Measurements from ENCODE around the gene ERGIC3. TPM values are rescaled to one million over a fixed set of nuclear protein-coding genes. Genes with fewer than 3 reads are reported as not detected.

Gene ERGIC3
- polyA plus RNA-seq, 1 experiment = 484 TPM

DNA sequence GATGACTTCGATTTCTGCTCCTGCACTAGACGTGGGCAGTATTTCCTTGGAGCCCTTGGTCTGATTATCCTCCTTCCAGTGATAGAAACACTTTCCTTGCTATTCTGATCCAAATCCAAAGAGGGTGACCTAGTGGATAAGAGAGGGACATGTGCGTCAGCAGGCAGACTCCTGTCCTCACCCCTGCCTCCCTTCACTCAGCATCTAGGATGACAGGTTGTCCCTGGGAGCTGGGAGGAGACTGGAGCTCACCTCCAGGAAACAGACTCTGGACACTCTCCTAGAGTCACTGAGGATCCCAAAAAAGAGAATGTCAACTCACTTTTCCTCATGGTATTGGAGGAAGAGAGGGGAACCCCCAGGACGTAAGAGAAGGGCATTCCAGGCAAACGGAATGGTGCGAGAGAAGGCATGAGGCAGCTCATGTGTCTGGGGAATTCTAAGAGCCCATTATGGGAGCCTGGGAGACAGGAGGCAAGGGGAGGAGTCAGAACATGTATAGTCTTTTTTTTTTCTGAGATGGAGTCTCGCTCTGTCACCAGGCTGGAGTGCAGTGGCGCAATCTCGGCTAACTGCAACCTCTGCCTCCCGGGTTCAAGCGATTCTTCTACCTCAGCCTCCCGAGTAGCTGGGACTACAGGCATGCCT, 14.6 kb upstream of the ERGIC3 start:
- ChIA-PET CTCF (interaction anchor here (0.6 kb wide), 1 partner anchor 11 kb away, joined by 3 read pairs; no protein-coding TSS in a partner anchor), POLR2A (interaction anchor here (0.6 kb wide), 2 partner anchors 94 to 192 kb away, joined by 3 to 7 read pairs; no protein-coding TSS in a partner anchor)
- no peaks in the 10 kb centered on the region for H3K27me3 ChIP-seq (ENCODE audit: control insufficient read depth, insufficient read depth, low read length)
- DNase-seq (ENCODE audit: low read depth, low spot score) = no peak
- TF ChIP-seq, protein P1, sequence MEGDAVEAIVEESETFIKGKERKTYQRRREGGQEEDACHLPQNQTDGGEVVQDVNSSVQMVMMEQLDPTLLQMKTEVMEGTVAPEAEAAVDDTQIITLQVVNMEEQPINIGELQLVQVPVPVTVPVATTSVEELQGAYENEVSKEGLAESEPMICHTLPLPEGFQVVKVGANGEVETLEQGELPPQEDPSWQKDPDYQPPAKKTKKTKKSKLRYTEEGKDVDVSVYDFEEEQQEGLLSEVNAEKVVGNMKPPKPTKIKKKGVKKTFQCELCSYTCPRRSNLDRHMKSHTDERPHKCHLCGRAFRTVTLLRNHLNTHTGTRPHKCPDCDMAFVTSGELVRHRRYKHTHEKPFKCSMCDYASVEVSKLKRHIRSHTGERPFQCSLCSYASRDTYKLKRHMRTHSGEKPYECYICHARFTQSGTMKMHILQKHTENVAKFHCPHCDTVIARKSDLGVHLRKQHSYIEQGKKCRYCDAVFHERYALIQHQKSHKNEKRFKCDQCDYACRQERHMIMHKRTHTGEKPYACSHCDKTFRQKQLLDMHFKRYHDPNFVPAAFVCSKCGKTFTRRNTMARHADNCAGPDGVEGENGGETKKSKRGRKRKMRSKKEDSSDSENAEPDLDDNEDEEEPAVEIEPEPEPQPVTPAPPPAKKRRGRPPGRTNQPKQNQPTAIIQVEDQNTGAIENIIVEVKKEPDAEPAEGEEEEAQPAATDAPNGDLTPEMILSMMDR (IDR thresholded peaks at IDR 0.05; ENCODE audit: low read depth, low read length) = no peak
- H3K4me3 ChIP-seq (ENCODE audit: low read depth, low read length) = no peak overlapping the region
- H3K9me3 ChIP-seq (ENCODE audit: control insufficient read depth, insufficient read depth, low read length) = no peaks in the 10 kb centered on the region
- no peak overlapping the region for H3K27ac ChIP-seq (ENCODE audit: low read depth, low read length)

DNA sequence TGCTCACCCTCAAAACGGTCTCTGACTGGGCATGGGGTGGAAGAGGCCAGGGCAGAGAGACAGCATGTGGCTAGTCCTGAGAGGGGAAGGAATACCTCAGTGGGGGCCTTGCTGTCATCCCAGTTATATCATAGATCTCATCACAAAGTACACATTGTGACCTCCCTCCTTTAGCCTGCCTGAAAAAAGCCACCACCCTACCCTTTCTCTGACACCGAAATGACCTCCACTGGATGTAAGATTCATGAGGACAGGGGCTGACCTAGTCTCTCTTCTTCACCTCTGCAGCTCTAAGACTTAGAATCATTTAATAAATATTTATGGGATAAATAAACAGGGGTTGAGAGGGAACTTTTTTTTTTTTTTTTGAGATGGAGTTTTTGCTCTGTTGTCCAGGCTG, 12.3 kb upstream of the ERGIC3 start, which contains the start of gene C20orf173:
TSS of gene C20orf173 (minus strand) at position 101 of the 400 bp plus-strand sequence. CDS start 279 bp downstream, outside the sequence.
- Histone ChIP-seq H3K4me3 (ENCODE audit: low read depth, low read length) (no peak within 1 kb of the TSS), H3K9me3 (ENCODE audit: control insufficient read depth, insufficient read depth, low read length) (no peaks in the 10 kb centered on the region), H3K27me3 (ENCODE audit: control insufficient read depth, insufficient read depth, low read length) (no peaks in the 10 kb centered on the region), H3K27ac (ENCODE audit: low read depth, low read length) (no peak within 1 kb of the TSS)
- TF ChIP-seq, protein P1 (IDR thresholded peaks at IDR 0.05; ENCODE audit: low read depth, low read length) = no peak
- no peak for DNase-seq (ENCODE audit: low read depth, low spot score)
- POLR2A ChIA-PET = no interaction called here
- CTCF ChIA-PET = no interaction called here

DNA sequence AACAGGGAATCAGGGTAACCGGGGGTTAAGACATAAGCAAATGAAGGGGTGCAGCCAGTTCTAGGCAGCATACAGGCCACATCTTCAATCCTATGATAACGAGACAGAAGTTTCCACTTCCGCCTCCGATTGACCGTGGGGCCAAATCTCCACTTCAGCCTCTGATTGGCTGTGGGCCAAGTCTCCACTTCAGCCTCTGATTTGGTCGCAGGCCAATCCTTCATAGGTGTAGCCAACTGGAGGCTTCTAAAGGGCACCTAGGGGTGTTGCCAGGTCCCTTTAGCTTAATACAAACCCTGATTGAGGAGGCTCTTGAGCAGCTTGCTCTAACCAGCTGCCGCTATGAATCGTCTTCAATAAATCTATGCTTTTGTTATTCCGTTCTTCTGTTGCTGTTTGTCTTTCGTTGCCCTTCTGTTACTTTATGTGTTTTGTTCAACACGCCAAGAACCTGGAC, 2.1 kb upstream of the ERGIC3 start:
- no peak for DNase-seq (ENCODE audit: low read depth, low spot score)
- no peak overlapping the region for H3K27ac ChIP-seq (ENCODE audit: low read depth, low read length)
- H3K9me3 ChIP-seq (ENCODE audit: control insufficient read depth, insufficient read depth, low read length) = no peaks in the 10 kb centered on the region; the same call in 1 of the 2 replicates
- no peak overlapping the region for H3K4me3 ChIP-seq (ENCODE audit: low read depth, low read length)
- ChIA-PET CTCF (no interaction called here), POLR2A (no interaction called here)
- H3K27me3 ChIP-seq (ENCODE audit: control insufficient read depth, insufficient read depth, low read length) = no peaks in the 10 kb centered on the region
- TF ChIP-seq, protein P1 (IDR thresholded peaks at IDR 0.05; ENCODE audit: low read depth, low read length) = no peak

DNA sequence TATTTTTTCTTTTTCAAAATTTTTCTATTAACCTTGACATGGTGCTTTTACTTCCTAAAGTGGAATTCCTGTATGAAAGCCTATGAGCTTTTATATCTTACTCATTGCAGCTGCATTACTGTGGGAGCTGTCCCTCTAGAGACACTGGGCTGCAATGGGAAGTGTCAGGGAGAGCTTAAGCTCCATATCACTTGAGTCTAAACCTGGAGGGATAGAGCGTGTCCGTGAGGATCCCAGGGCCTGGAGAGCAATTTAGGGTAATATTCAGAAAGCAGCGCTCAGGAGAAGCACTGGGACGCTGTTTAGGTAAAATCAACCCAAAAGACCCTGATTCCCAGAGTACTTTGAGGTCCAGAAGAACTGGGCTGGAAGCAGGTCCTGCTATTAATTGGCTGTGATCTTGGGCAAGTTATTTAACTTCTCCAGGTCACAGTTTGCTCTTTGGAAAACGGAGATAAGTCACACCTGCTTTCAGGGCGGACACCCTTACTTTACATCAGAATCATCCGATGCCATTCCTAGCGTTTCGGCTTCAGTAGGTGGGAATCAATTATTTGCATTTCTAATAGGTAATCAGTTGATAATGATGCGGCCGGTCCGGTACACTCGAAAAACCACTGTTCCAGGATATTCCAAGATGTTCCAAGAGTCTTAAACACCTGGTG, 628 bp upstream of the ERGIC3 start:
- no peak for DNase-seq (ENCODE audit: low read depth, low spot score)
- no peaks in the 10 kb centered on the region; the same call in 1 of the 2 replicates for H3K9me3 ChIP-seq (ENCODE audit: control insufficient read depth, insufficient read depth, low read length)
- no peak overlapping the region for H3K27ac ChIP-seq (ENCODE audit: low read depth, low read length)
- CTCF ChIA-PET = interaction anchor here (0.5 kb wide), 1 partner anchor 82 kb away, joined by 4 read pairs; no protein-coding TSS in a partner anchor
- TF ChIP-seq, protein P1 (IDR thresholded peaks at IDR 0.05; ENCODE audit: low read depth, low read length) = no peak
- POLR2A ChIA-PET = interaction anchor here (0.6 to 2.2 kb wide), 6 partner anchors 22 to 85 kb away, joined by 3 to 5 read pairs (median 3); partner anchors contain the start of gene SPAG4
- no peaks in the 10 kb centered on the region for H3K27me3 ChIP-seq (ENCODE audit: control insufficient read depth, insufficient read depth, low read length)
- peak overlapping the region; percentile 96 for H3K4me3 ChIP-seq (ENCODE audit: low read depth, low read length)

All from AG04450 (cell line).